ENCODE measurements around the gene ATG10.
"Not testable (repeated sequence)": the region's sequence is repeated elsewhere in the genome, so short reads cannot be mapped to it uniquely, and the experiment has no call there.

ATG10 gene

GRCh38 chr5:81994679-81995078, 22.9 kb downstream of the ATG10 start:
- no peak for TF ChIP-seq CTCF (IDR thresholded peaks at IDR 0.05; ENCODE audit: control extremely low read depth, extremely low read depth, low read depth, missing control alignments)
- CTCF ChIA-PET = interaction anchor here (0.9 to 1.2 kb wide), 2 partner anchors 14 to 16 kb away, joined by 3 read pairs; no protein-coding TSS in a partner anchor
- POLR2A ChIA-PET = no interaction called here
- no peak for DNase-seq (ENCODE audit: extremely low spot score)

GRCh38 chr5:81995407-81995806, 23.6 kb downstream of the ATG10 start:
- no peak for TF ChIP-seq CTCF (IDR thresholded peaks at IDR 0.05; ENCODE audit: control extremely low read depth, extremely low read depth, low read depth, missing control alignments)
- ChIA-PET CTCF (interaction anchor here (1.2 kb wide), 1 partner anchor 13 kb away, joined by 3 read pairs; no protein-coding TSS in a partner anchor), POLR2A (no interaction called here)
- no peak for DNase-seq (ENCODE audit: extremely low spot score)

GRCh38 chr5:82004511-82004910, 32.7 kb downstream of the ATG10 start:
- ChIA-PET CTCF (interaction anchor here (1.8 kb wide), 1 partner anchor 21 kb away, joined by 4 read pairs; no protein-coding TSS in a partner anchor), POLR2A (no interaction called here)
- no peak for DNase-seq (ENCODE audit: extremely low spot score)
- no peak for TF ChIP-seq CTCF (IDR thresholded peaks at IDR 0.05; ENCODE audit: control extremely low read depth, extremely low read depth, low read depth, missing control alignments)

- CTCF ChIA-PET; DNase-seq (ENCODE audit: extremely low spot score); POLR2A ChIA-PET: not testable (repeated sequence)
Observed at GRCh38 chr5:82009869-82010268, 38.0 kb downstream of the ATG10 start.

- CTCF ChIA-PET = interaction anchor here (1.1 kb wide), 1 partner anchor 17 kb away, joined by 3 read pairs; no protein-coding TSS in a partner anchor
Observed at GRCh38 chr5:82010696-82011095, 38.9 kb downstream of the ATG10 start.

GRCh38 chr5:82011761-82012160, 39.9 kb downstream of the ATG10 start:
- POLR2A ChIA-PET = no interaction called here
- CTCF ChIA-PET = interaction anchor here (1.2 to 1.5 kb wide), 2 partner anchors 14 kb away, joined by 3 read pairs; no protein-coding TSS in a partner anchor
- TF ChIP-seq CTCF (IDR thresholded peaks at IDR 0.05; ENCODE audit: control extremely low read depth, extremely low read depth, low read depth, missing control alignments) = no peak
- no peak for DNase-seq (ENCODE audit: extremely low spot score)

More at GRCh38 chr5:82010696-82011095, 38.9 kb downstream of the ATG10 start:
- POLR2A ChIA-PET = no interaction called here
- TF ChIP-seq CTCF (IDR thresholded peaks at IDR 0.05; ENCODE audit: control extremely low read depth, extremely low read depth, low read depth, missing control alignments) = no peak
- no peak for DNase-seq (ENCODE audit: extremely low spot score)

- CTCF ChIA-PET = interaction anchor here (1.2 kb wide), 1 partner anchor 151 kb away, joined by 3 read pairs; no protein-coding TSS in a partner anchor
- DNase-seq (ENCODE audit: extremely low spot score); POLR2A ChIA-PET: not testable (repeated sequence)
Observed at GRCh38 chr5:82014644-82015043, 42.8 kb downstream of the ATG10 start.

- POLR2A ChIA-PET = no interaction called here
- TF ChIP-seq CTCF (IDR thresholded peaks at IDR 0.05; ENCODE audit: control extremely low read depth, extremely low read depth, low read depth, missing control alignments) = no peak
- DNase-seq (ENCODE audit: extremely low spot score) = no peak
- CTCF ChIA-PET = no interaction called here
Observed at GRCh38 chr5:82018462-82018861, 46.6 kb downstream of the ATG10 start.
